SKM-1 (cell line): Measurements from ENCODE around the gene SYT1.
"Not testable (repeated sequence)": the region's sequence is repeated elsewhere in the genome, so short reads cannot be mapped to it uniquely, and the experiment has no call there.

ENCODE experiments used
- DNase-seq: peaks from one replicate; lab custom pipeline; 2025; ENCODE audit not compliant: unreplicated experiment; lab: John Stamatoyannopoulos, UW

SYT1 gene

GRCh38 chr12:79424109-79424721 is 559.6 kb downstream of the SYT1 start:
- no peak for DNase-seq

- DNase-seq, result no peak
These were observed 561.5 kb downstream of the SYT1 start for GRCh38 chr12:79426121-79426520.

- not testable (repeated sequence) for DNase-seq
These were observed 562.2 kb downstream of the SYT1 start for GRCh38 chr12:79426744-79427143.

GRCh38 chr12:79433465-79434072 is 569.0 kb downstream of the SYT1 start:
- no peak for DNase-seq

- no peak for DNase-seq
These were observed 570.0 kb downstream of the SYT1 start for GRCh38 chr12:79434561-79434960.

GRCh38 chr12:79435742-79436141 is 571.2 kb downstream of the SYT1 start:
- DNase-seq, result no peak

- DNase-seq, result no peak
These were observed 574.1 kb downstream of the SYT1 start for GRCh38 chr12:79438480-79439174.

GRCh38 chr12:79439175-79439825 is 574.7 kb downstream of the SYT1 start:
- DNase-seq, result no peak

GRCh38 chr12:79441534-79441933 is 577.0 kb downstream of the SYT1 start:
- no peak for DNase-seq

GRCh38 chr12:79442396-79442795 is 577.8 kb downstream of the SYT1 start:
- DNase-seq, result no peak

GRCh38 chr12:79444089-79444488 is 579.5 kb downstream of the SYT1 start:
- no peak for DNase-seq

GRCh38 chr12:79448816-79449215 is 584.2 kb downstream of the SYT1 start:
- no peak for DNase-seq

GRCh38 chr12:79451365-79451764 is 586.8 kb downstream of the SYT1 start:
- DNase-seq, result no peak

GRCh38 chr12:79451978-79452377 is 587.4 kb downstream of the SYT1 start:
- DNase-seq, result no peak

- DNase-seq, result peak; percentile 13
These were observed 588.3 kb downstream of the SYT1 start for GRCh38 chr12:79452906-79453305.

GRCh38 chr12:79453820-79454219 is 589.2 kb downstream of the SYT1 start:
- DNase-seq, result no peak

- no peak for DNase-seq
These were observed 589.8 kb downstream of the SYT1 start for GRCh38 chr12:79454338-79454843.

GRCh38 chr12:79455286-79455685 is 590.7 kb downstream of the SYT1 start:
- no peak for DNase-seq

- no peak for DNase-seq
These were observed 617.7 kb downstream of the SYT1 start for GRCh38 chr12:79482323-79482722.

- no peak for DNase-seq
These were observed 618.3 kb downstream of the SYT1 start for GRCh38 chr12:79482921-79483320.

GRCh38 chr12:79486154-79486553 is 621.6 kb downstream of the SYT1 start:
- DNase-seq, result no peak
